ENCODE measurements around the gene FHL2. TPM values are rescaled to one million over a fixed set of nuclear protein-coding genes. Genes with fewer than 3 reads are reported as not detected.

FHL2 gene
- total RNA-seq, 1 experiment from 2014 or later: 45.4 TPM

DNA sequence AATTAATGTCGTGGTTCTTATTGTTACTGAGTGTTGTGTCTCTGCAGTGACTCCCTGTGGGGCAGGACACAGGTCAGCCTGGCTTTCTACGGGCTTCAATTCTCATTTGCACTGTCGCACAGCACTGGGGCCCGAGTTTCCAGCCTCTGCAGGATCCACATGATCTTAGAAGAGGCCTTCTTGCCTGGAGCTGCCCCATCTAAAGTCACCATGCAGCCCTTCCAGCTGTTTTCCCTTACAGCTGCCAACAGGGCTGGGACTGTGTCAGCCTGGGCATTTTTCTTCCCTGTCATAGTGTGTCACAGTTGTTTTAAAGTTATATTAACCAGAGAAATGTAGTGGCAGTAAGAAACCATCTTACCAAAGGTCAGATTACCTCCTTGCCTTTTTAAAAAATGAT is 27.0 kb downstream of the FHL2 start:
- no peak overlapping the region for H3K4me3 Mint-ChIP-seq (ENCODE audit: unreplicated experiment)
- DNase-seq: no peak
- no TSS peak for BruUV-seq (replicated peaks)
- CTCF ChIA-PET: no interaction called here
- no peaks in the 10 kb centered on the region for H3K9me3 Mint-ChIP-seq (ENCODE audit: unreplicated experiment)
- Histone ChIP-seq H3K36me3 (ENCODE audit: control insufficient read depth, insufficient read depth, low read length) (no peaks in the 10 kb centered on the region; the same call in 1 of the 2 replicates), H3K9me3 (no peaks in the 10 kb centered on the region), H3K27me3 (replicated peaks; ENCODE audit: control insufficient read depth, insufficient read depth, low read length) (no peaks in the 10 kb centered on the region), H3K4me1 (peaks cover 19% of the 10 kb centered on the region), H3K4me3 (ENCODE audit: low read depth, low read length) (no peak overlapping the region)
- TF ChIP-seq, protein P1, sequence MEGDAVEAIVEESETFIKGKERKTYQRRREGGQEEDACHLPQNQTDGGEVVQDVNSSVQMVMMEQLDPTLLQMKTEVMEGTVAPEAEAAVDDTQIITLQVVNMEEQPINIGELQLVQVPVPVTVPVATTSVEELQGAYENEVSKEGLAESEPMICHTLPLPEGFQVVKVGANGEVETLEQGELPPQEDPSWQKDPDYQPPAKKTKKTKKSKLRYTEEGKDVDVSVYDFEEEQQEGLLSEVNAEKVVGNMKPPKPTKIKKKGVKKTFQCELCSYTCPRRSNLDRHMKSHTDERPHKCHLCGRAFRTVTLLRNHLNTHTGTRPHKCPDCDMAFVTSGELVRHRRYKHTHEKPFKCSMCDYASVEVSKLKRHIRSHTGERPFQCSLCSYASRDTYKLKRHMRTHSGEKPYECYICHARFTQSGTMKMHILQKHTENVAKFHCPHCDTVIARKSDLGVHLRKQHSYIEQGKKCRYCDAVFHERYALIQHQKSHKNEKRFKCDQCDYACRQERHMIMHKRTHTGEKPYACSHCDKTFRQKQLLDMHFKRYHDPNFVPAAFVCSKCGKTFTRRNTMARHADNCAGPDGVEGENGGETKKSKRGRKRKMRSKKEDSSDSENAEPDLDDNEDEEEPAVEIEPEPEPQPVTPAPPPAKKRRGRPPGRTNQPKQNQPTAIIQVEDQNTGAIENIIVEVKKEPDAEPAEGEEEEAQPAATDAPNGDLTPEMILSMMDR (IDR thresholded peaks at IDR 0.05; ENCODE audit: insufficient read depth in 1 of 2, low read depth in 1 of 2, low read length in 1 of 2, severe bottlenecking in 1 of 2, unreplicated experiment in 1 of 2): no peak
- POLR2A ChIA-PET: no interaction called here
- no peaks in the 10 kb centered on the region for H3K27me3 Mint-ChIP-seq (ENCODE audit: insufficient read depth, unreplicated experiment)
- intact Hi-C loops (cut with micrococcal nuclease; ENCODE audit: unreplicated experiment): no loop called here
- H3K27ac Mint-ChIP-seq (ENCODE audit: unreplicated experiment): peak overlapping the region; percentile 6
- peaks cover 16% of the 10 kb centered on the region for H3K4me1 Mint-ChIP-seq (ENCODE audit: low read depth, unreplicated experiment)
- H3K36me3 Mint-ChIP-seq (ENCODE audit: insufficient read depth, unreplicated experiment): peaks cover 72% of the 10 kb centered on the region

DNA sequence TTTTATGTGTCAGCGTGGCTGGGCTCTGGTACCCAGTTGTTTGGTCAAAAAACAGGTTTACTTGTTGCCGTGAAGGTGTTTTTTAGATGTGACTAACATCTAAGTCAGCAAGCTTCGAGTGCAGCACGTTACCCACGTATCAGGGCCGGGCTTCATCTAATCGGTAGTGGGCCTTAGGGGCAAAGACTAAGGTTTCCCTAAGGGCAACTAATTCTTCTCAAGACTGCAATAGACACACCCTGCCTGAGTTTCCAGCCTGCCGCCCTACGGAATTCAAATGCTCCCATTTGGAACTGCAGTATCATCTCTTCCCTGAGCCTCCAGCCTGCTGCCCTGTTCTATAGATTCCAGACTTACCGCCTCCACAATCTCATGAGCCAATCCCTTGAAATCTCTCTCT is 27.7 kb downstream of the FHL2 start:
- Histone ChIP-seq H3K4me3 (ENCODE audit: low read depth, low read length) (no peak overlapping the region), H3K36me3 (ENCODE audit: control insufficient read depth, insufficient read depth, low read length) (no peaks in the 10 kb centered on the region; the same call in 1 of the 2 replicates), H3K27me3 (replicated peaks; ENCODE audit: control insufficient read depth, insufficient read depth, low read length) (no peaks in the 10 kb centered on the region), H3K9me3 (no peaks in the 10 kb centered on the region), H3K4me1 (peaks cover 14% of the 10 kb centered on the region)
- no peaks in the 10 kb centered on the region for H3K27me3 Mint-ChIP-seq (ENCODE audit: insufficient read depth, unreplicated experiment)
- DNase-seq: no peak
- CTCF ChIA-PET: interaction anchor here (0.9 kb wide), 1 partner anchor 148 kb away, joined by 3 read pairs; no protein-coding TSS in a partner anchor
- POLR2A ChIA-PET: no interaction called here
- peak overlapping the region; percentile 6 for H3K27ac Mint-ChIP-seq (ENCODE audit: unreplicated experiment)
- H3K4me1 Mint-ChIP-seq (ENCODE audit: low read depth, unreplicated experiment): peaks cover 12% of the 10 kb centered on the region
- no peak overlapping the region for H3K4me3 Mint-ChIP-seq (ENCODE audit: unreplicated experiment)
- TF ChIP-seq, protein P1 (IDR thresholded peaks at IDR 0.05; ENCODE audit: insufficient read depth in 1 of 2, low read depth in 1 of 2, low read length in 1 of 2, severe bottlenecking in 1 of 2, unreplicated experiment in 1 of 2): no peak
- BruUV-seq (replicated peaks): no TSS peak
- no peaks in the 10 kb centered on the region for H3K9me3 Mint-ChIP-seq (ENCODE audit: unreplicated experiment)
- peaks cover 69% of the 10 kb centered on the region for H3K36me3 Mint-ChIP-seq (ENCODE audit: insufficient read depth, unreplicated experiment)
- intact Hi-C loops (cut with micrococcal nuclease; ENCODE audit: unreplicated experiment): no loop called here

DNA sequence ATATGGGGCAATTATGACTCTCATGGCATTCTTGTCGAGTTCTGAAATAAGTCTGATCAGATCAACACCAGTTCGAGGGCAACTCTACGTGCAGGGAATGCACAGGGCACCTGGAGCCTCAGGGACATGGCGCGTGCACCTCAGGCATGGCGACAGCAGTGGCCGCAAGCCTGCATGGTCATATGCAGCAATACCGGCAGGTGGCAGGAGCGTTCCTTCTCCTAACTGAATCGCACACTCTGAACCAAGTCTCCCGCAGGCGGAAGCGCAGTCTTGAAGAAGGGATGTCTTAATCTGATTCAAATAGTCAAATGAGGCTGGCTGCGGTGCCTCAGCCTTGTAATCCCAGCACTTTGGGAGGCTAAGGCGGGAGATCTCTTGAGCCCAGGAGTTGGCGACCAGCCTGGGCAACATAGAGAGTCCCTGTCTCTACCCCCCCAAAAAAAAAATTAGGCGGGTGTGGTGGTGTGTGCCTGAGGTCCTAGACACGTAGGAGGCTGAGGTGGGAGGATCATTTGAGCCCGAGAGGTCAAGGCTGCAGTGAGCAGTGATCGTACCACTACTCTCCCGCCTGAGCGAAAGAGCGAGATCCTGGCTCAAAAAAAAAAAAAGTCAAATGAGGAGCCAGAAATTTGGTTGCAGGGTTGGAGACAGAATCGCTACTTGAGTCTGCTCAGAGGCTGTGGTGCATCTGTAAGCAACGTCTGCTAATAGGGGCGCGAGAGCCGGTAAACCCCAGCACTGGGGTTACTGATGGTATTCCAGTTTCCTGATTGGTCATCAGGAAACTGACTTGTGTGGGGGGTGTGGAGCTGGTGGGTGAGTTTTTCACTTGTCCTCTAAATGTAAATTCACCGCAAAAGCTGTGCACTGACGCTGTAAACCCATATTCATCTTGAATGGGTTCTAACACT is 28.8 kb downstream of the FHL2 start:
- intact Hi-C loops (cut with micrococcal nuclease; ENCODE audit: unreplicated experiment): loop anchor here (1.0 kb wide), 2 partner anchors 151 to 175 kb away; no protein-coding TSS in a partner anchor
- Mint-ChIP-seq H3K4me1 (ENCODE audit: low read depth, unreplicated experiment) (peaks cover 12% of the 10 kb centered on the region), H3K4me3 (ENCODE audit: unreplicated experiment) (no peak overlapping the region), H3K27ac (ENCODE audit: unreplicated experiment) (peak overlapping the region; percentile 47), H3K36me3 (ENCODE audit: insufficient read depth, unreplicated experiment) (peaks cover 71% of the 10 kb centered on the region), H3K27me3 (ENCODE audit: insufficient read depth, unreplicated experiment) (no peaks in the 10 kb centered on the region), H3K9me3 (ENCODE audit: unreplicated experiment) (no peaks in the 10 kb centered on the region)
- CTCF ChIA-PET: interaction anchor here (0.9 kb wide), 2 partner anchors 28 to 149 kb away, joined by 3 read pairs; partner anchors contain the start of gene FHL2
- Histone ChIP-seq H3K27me3 (replicated peaks; ENCODE audit: control insufficient read depth, insufficient read depth, low read length) (no peaks in the 10 kb centered on the region), H3K4me1 (peaks cover 3% of the 10 kb centered on the region), H3K9me3 (no peaks in the 10 kb centered on the region), H3K36me3 (ENCODE audit: control insufficient read depth, insufficient read depth, low read length) (no peaks in the 10 kb centered on the region; the same call in 1 of the 2 replicates), H3K4me3 (ENCODE audit: low read depth, low read length) (no peak overlapping the region)
- peak; percentile 74 to 77 for DNase-seq
- BruUV-seq (replicated peaks): no TSS peak
- TF ChIP-seq, protein P1 (IDR thresholded peaks at IDR 0.05; ENCODE audit: insufficient read depth in 1 of 2, low read depth in 1 of 2, low read length in 1 of 2, severe bottlenecking in 1 of 2, unreplicated experiment in 1 of 2): peak; percentile 72 to 75
- POLR2A ChIA-PET: no interaction called here

Measured in Caco-2 (cell line).